Activated T-helper 17 cell treated with anti-CD3 and anti-CD28 coated beads, Interleukin-2, amount 50 U/mL, for 72 hours (primary cell): ENCODE results near the gene HCFC1. TPM values are rescaled to one million over a fixed set of nuclear protein-coding genes. Genes with fewer than 3 reads are reported as not detected.

Experiments
- ATAC-seq: fragments of 150-1000 bp; cut with Tn5 transposase; replicated peaks from 2 replicates; pipeline ENCODE4 v1.10.0; 2021; ENCODE audit warnings: mild to moderate bottlenecking, moderate library complexity
- H3K27ac Mint-ChIP-seq: one replicate; pipeline ENCODE4 v1.8.0; 2022; ENCODE audit warnings: mixed read lengths
- H3K27me3 Mint-ChIP-seq: one replicate; pipeline ENCODE4 v1.8.0; 2022; ENCODE audit warnings: mixed read lengths
- H3K36me3 Mint-ChIP-seq: one replicate; pipeline ENCODE4 v1.8.0; 2022; ENCODE audit warnings: low read depth, mild to moderate bottlenecking, mixed read lengths
- H3K4me1 Mint-ChIP-seq: one replicate; pipeline ENCODE4 v1.8.0; 2022; ENCODE audit warnings: mixed read lengths
- H3K4me3 Mint-ChIP-seq: one replicate; pipeline ENCODE4 v1.8.0; 2022; ENCODE audit warnings: mild to moderate bottlenecking, mixed read lengths
- H3K9me3 Mint-ChIP-seq: one replicate; pipeline ENCODE4 v1.8.0; 2022; ENCODE audit warnings: mixed read lengths
- total RNA-seq, 2 donors: library from RNA; stranded (reverse); gene quantifications; one replicate each; pipeline ENCODE4 v1.2.3, GENCODE V29; 2022

Gene HCFC1
- total RNA-seq, 2 donors from 2014 or later, result 85.5 to 134 TPM

DNA sequence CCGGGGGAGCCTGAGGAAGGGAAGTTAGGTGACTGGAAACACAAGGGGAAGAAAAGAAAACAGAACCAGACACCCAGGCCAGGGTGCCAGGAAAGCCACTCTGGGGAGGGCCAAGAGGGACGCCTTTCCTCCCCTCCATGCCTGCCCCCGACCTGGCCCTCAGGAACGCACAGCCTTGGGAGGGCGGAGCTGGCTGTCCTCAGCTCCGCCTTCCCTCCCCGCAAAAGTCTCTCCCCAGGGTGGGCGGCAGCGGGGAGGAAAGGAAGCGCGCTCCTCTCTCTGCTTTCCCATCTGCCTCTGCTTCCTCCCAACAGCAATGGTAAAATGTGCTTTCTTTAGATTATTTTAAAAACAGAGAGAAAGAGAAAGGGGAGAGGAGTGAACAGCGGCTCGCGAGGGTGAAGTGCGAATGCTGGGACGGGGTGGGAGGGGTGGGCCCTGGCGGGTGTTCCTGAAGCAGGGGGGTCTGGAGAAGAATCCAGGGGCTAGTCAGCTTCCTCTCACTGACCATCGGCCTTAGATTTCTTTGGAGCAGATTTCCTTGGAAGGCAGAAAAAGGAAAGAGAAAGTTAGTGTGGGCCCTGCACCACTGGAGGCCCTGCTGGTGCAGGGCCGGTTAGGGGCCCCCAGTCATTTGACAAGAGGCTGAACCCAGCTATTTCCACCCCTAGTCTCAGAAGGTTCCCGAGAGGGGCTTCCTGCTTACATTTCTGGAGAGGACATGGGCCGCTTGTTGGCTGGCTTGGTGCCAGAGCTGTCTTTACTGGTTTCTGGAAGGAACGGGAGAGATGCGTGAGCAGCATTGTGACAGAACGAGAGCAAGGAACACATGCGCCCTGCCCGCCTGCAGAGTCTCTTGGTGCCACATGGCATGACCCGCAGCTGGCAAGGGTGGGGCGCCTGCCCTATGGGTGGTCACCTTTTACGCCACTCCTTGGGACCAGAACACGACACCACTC is 22.5 kb downstream of the HCFC1 start:
- no peaks in the 10 kb centered on the region for H3K27me3 Mint-ChIP-seq
- H3K9me3 Mint-ChIP-seq, result no peaks in the 10 kb centered on the region
- peaks cover 6% of the 10 kb centered on the region for H3K4me1 Mint-ChIP-seq
- peaks cover 60% of the 10 kb centered on the region for H3K36me3 Mint-ChIP-seq
- no peak overlapping the region for H3K4me3 Mint-ChIP-seq
- no peak overlapping the region for H3K27ac Mint-ChIP-seq
- ATAC-seq, result no peak

- no peaks in the 10 kb centered on the region for H3K9me3 Mint-ChIP-seq
- ATAC-seq, result no peak
- no peak overlapping the region for H3K4me3 Mint-ChIP-seq
- H3K27me3 Mint-ChIP-seq, result no peaks in the 10 kb centered on the region
- peaks cover 6% of the 10 kb centered on the region for H3K4me1 Mint-ChIP-seq
- peaks cover 50% of the 10 kb centered on the region for H3K36me3 Mint-ChIP-seq
- H3K27ac Mint-ChIP-seq, result no peak overlapping the region
Measured at GRCh38 chrX:153948002-153948466, 23.6 kb downstream of the HCFC1 start.

DNA sequence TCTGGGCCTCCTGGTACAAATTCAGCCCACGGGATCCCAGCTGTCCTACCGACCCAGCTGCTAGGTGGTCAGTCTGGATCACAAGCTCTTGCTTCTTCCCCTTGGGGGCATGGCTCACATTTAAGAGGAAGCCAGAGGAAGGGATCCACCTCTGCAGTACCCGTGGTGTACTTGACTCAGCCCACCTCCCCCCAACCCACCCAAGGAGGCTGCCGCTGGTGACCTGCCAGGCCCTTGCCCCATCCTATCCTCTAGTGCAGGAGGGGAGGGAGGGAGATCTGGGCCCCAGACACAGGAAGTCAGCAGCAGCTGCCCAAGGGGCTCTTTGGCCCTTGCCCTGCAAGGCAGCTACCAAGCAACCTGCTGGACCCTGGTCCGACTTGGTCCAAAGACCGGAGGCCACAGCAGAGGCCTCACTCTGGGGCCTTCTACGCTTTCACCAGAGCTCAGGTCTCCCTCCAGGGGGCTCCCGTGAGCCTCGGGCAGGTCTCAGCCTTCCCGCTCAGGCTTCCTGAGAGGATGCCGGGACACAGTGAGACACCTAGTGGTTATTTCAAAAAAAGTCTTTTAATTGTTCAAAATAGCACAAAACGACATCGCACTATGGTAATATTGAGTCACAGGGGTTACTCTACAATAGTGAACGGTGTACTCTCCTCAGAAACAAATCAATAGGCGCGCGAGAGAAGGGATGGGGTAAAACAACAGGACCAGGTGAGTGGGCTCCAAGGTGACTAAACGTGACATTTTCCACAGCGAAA is 24.4 kb downstream of the HCFC1 start:
- Mint-ChIP-seq H3K9me3 (no peaks in the 10 kb centered on the region), H3K4me1 (peaks cover 6% of the 10 kb centered on the region), H3K27ac (peak overlapping the region; percentile 91), H3K27me3 (no peaks in the 10 kb centered on the region), H3K4me3 (peak overlapping the region; percentile 55), H3K36me3 (peaks cover 44% of the 10 kb centered on the region)
- ATAC-seq, result peak; percentile 92

DNA sequence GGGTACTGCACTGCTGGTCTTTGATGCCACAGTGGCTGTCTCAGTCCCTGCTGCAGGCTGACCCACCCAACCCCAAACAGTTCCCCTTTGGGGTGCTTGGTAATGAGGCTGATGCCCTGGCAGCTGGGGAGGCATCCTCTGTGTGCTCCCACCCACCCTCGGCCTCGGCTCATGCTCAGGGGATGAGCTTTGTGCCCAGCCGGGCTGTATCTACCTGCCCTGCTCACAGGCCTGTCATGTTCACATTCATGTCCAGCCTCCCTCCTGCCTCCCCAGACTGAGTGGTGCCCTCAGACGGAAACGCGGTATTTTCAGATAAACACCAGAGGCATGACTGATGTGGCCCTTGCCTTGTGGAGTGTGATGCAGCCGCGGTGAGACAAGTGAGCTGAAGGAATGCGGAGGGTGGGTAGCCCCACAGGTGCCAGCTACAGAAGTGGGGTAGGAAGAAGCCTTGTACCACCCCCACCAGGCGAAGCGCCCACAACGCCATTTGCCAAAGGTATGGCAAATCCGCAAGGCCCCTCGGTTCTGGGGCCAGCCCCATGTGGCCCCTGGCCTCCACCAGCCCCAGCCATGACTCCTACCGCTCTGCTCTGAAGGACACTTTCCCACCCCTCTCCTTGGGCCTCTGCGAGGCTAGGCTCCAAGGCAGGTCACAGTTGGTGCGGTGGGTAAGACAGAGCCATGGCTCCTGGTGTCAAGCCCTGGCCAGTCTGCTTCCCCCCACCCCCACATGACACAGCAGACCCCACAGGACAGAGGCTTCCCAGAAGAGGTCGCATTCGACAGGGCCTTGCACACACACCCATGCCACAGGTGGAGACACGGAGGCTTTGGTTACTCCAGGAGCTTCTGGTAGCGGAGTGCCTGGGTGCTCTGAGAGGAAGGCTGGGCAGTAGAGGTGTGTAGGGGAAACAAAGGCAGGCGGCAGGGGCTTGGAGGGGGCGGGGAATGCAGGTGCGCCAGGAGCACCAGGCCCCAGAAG is 25.4 kb downstream of the HCFC1 start:
- peaks cover 6% of the 10 kb centered on the region for H3K4me1 Mint-ChIP-seq
- no peaks in the 10 kb centered on the region for H3K9me3 Mint-ChIP-seq
- no peak for ATAC-seq
- peaks cover 39% of the 10 kb centered on the region for H3K36me3 Mint-ChIP-seq
- no peak overlapping the region for H3K4me3 Mint-ChIP-seq
- no peak overlapping the region for H3K27ac Mint-ChIP-seq
- H3K27me3 Mint-ChIP-seq, result no peaks in the 10 kb centered on the region

DNA sequence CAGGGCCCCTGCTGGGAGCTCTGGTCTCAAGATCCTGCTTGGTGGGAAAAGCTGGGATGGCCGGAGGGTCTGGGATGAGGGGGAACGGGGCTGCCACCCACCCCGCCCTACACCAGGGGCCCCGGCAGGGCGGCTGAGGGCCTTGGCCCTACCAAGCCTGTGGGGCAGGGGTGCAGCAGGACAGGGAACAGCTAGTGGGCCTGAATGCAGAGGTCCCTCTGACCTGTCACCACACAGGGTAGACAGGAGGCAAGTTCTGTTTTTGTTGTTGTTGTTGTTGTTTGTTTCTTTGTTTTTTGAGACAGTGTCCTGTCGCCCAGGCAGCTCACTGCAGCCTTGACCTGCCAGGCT is 26.8 kb downstream of the HCFC1 start:
- Mint-ChIP-seq H3K27ac (peak overlapping the region; percentile 59), H3K4me1 (peaks cover 6% of the 10 kb centered on the region), H3K9me3 (no peaks in the 10 kb centered on the region), H3K27me3 (no peaks in the 10 kb centered on the region), H3K36me3 (peaks cover 25% of the 10 kb centered on the region), H3K4me3 (peak overlapping the region; percentile 70)
- peak; percentile 3 for ATAC-seq

GRCh38 chrX:153944140-153944799 is 27.3 kb downstream of the HCFC1 start, which contains the start of gene RENBP:
Gene RENBP (minus strand): TSS chrX:153944643. CDS start chrX:153944610, 33 bp downstream.
- Mint-ChIP-seq H3K36me3 (peaks cover 20% of the 10 kb centered on the region), H3K4me1 (peaks cover 6% of the 10 kb centered on the region), H3K4me3 (peak within 1 kb of the TSS; percentile 70), H3K27me3 (no peaks in the 10 kb centered on the region), H3K27ac (peak within 1 kb of the TSS; percentile 59), H3K9me3 (no peaks in the 10 kb centered on the region)
- ATAC-seq, result peak; percentile 28

DNA sequence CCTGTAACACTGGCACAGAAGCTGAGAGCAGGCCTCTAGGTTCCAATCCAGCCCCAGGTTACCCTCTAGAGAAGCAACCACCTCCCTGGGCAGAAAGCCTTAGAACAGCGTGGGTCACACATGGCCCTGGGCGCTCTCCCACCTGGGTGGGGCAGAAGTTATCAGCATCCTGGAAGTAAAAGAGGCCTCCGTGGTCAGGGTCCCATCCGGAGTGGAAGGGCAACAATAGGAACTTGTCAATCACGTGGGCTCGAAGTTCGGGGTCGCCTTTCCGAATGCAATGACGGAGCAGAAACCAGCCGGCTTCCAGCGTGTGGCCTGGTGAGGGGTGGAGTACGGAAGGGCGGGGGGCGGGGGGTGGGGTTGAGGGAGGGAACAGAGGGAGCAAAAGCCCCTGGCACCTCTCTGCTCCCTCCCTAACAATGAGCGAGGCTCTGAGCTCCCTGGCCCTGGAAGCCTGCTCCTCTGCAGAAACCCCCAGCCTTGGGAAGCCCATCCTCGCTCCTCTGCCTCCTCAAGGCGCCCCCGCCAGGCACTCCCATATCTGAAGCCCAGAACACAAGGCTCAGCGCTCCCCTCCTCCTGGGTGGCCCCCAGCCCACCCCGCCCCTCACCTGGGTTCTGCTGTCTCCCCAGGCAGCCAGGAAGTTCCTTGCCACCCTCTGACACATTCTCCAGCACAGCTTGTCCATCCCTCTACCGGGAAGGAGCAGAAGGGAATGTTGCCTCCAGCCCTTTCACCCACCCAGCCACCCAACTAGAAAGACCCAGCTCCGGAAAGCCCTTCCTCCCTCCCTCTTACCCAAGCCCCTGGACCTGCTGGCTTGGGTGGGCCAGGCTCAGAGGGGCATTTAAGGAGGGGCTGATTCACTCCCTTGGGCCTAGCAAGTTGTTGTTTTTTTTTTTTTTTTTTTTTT is 30.0 kb downstream of the HCFC1 start:
- Mint-ChIP-seq H3K9me3 (no peaks in the 10 kb centered on the region), H3K27me3 (no peaks in the 10 kb centered on the region), H3K36me3 (no peaks in the 10 kb centered on the region), H3K4me1 (no peaks in the 10 kb centered on the region), H3K4me3 (no peak overlapping the region), H3K27ac (no peak overlapping the region)
- ATAC-seq, result no peak

GRCh38 chrX:153939573-153939972 is 32.0 kb downstream of the HCFC1 start:
- no peaks in the 10 kb centered on the region for H3K4me1 Mint-ChIP-seq
- H3K36me3 Mint-ChIP-seq, result no peaks in the 10 kb centered on the region
- no peaks in the 10 kb centered on the region for H3K27me3 Mint-ChIP-seq
- H3K27ac Mint-ChIP-seq, result no peak overlapping the region
- no peaks in the 10 kb centered on the region for H3K9me3 Mint-ChIP-seq
- no peak overlapping the region for H3K4me3 Mint-ChIP-seq
- no peak for ATAC-seq

DNA sequence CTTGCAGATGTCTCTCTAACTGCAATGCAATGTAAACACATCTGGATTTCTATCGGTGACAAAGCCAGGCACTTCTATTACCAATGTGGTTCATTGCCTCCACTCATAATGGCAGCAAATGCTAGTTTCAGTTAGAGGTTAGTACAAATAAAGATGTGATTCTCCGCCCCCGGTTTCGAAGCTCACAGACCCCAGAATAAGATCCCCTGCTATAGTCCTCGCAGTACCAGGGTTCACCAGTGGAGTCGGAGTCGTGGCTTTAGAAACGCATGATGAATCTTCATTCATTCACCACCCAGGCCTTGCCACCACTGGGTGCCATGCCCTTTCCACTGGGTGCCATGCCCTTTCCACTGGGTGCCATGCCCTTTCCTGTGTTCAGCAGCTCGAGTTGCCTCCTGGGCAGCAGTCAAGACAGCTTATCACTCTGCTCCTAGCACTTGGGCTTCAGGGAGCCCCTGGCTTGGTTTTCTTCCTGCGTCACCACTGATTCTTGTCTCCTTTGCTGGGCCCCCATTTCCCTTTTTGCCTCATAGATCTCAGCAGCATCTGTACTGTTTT is 33.3 kb downstream of the HCFC1 start:
- H3K36me3 Mint-ChIP-seq, result peaks cover 9% of the 10 kb centered on the region
- H3K27ac Mint-ChIP-seq, result no peak overlapping the region
- no peaks in the 10 kb centered on the region for H3K27me3 Mint-ChIP-seq
- no peaks in the 10 kb centered on the region for H3K9me3 Mint-ChIP-seq
- H3K4me3 Mint-ChIP-seq, result no peak overlapping the region
- ATAC-seq, result no peak
- no peaks in the 10 kb centered on the region for H3K4me1 Mint-ChIP-seq

- ATAC-seq, result no peak
- Mint-ChIP-seq H3K9me3 (no peaks in the 10 kb centered on the region), H3K27me3 (no peaks in the 10 kb centered on the region), H3K4me3 (peak overlapping the region; percentile 43), H3K27ac (peak overlapping the region; percentile 66), H3K36me3 (peaks cover 21% of the 10 kb centered on the region), H3K4me1 (no peaks in the 10 kb centered on the region)
Measured at GRCh38 chrX:153937056-153937455, 34.6 kb downstream of the HCFC1 start.

DNA sequence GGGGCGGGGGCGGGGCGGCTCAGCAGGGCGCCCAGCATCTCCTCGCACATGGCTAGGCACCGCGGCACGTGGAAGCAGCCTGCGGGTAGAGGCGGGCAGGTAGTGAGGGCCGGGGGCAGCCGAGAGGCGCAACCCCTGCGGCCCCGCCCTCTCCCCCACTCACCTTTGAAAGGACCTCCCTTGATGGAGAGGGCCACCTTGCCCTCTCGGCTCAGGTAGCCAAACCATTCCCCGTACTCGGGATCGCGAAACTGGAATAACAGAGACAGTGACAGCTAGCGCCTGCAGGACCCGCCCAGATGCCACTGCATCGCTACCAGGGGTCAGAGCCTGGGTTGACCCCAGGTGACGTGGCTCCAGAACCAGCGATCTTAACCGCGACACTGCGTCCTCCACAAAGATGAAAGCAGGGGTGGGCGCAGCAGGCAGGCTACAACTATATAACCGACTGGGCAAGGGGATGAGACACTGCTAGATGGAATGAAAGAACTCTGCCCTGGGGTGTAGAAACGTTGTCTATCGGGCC is 36.2 kb downstream of the HCFC1 start:
- H3K4me3 Mint-ChIP-seq, result peak overlapping the region; percentile 52
- no peaks in the 10 kb centered on the region for H3K27me3 Mint-ChIP-seq
- peaks cover 6% of the 10 kb centered on the region for H3K4me1 Mint-ChIP-seq
- H3K36me3 Mint-ChIP-seq, result peaks cover 37% of the 10 kb centered on the region
- ATAC-seq, result peak; percentile 43
- H3K9me3 Mint-ChIP-seq, result no peaks in the 10 kb centered on the region
- H3K27ac Mint-ChIP-seq, result no peak overlapping the region

DNA sequence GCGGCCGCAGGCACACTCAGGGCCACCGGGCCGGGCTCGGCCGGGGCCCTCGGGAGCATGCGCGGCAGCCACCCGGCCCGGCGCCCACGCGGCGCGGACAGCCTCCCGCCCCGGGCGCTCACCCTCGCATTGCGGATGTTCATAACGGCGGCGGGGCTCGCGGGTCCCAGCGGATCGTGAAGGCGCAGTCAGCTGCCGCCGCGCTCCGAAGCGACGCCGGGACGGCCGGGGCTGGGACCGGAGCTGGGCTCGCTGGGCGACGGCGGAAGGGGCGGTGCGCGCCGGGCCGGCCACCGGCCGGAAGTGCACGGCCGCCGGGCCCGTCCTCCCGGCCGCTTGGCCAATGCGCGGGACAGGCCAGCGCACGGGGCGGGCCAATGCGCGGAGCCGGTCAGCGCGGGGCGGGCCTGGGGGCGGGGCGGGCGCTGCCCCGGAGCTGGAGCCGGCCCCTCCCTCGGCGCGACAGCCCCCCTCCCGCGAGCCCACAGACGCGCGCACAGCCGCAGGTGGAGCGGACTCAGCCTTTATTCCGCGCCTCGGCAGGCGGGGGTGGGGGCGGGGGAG is 36.8 kb downstream of the HCFC1 start, which contains the start of gene NAA10:
TSS of gene NAA10 (minus strand) at position 276 of the 564 bp plus-strand sequence. CDS start at position 143, 133 bp downstream.
- Mint-ChIP-seq H3K27ac (peak within 1 kb of the TSS; percentile 41), H3K27me3 (no peaks in the 10 kb centered on the region), H3K4me3 (peak within 1 kb of the TSS; percentile 79), H3K9me3 (no peaks in the 10 kb centered on the region), H3K4me1 (peaks cover 6% of the 10 kb centered on the region), H3K36me3 (peaks cover 37% of the 10 kb centered on the region)
- ATAC-seq, result peak; percentile 98
